Spleen (tissue), 11 donors: ENCODE measurements around the gene RCN2. TPM values are rescaled to one million over a fixed set of nuclear protein-coding genes. Genes with fewer than 3 reads are reported as not detected.

Experiments
- DNase-seq: peaks from one replicate; pipeline ENCODE4 v3.0.0-alpha.2; 2020
- H3K27ac ChIP-seq, 8 donors: fragments of 200-600 bp; sonication (generic) in 7 of 8; 1 replicate in 4 of 8; 2 replicates in 4 of 8; pipeline versions ENCODE4 v1.5.0 to v1.8.0; 2016 to 2021; ENCODE audit warnings: inconsistent platforms in 4 of 8, mild to moderate bottlenecking in 4 of 8, moderate library complexity in 1 of 8
- H3K27me3 ChIP-seq, 7 donors: fragments of 200-600 bp; sonication (generic) in 6 of 7; replicated peaks in 1 of 7; 1 replicate in 4 of 7; 2 replicates in 3 of 7; pipeline versions ENCODE4 v1.5.0 to v1.8.0; 2016 to 2021; ENCODE audit warnings: inconsistent platforms in 3 of 7, mild to moderate bottlenecking in 1 of 7
- H3K36me3 ChIP-seq, 6 donors: fragments of 200-600 bp; sonication (generic) in 5 of 6; 1 replicate in 4 of 6; 2 replicates in 2 of 6; pipeline versions ENCODE4 v1.5.0 to v1.8.0; 2016 to 2021; ENCODE audit warnings: inconsistent platforms in 2 of 6
- H3K4me1 ChIP-seq, 6 donors: fragments of 200-600 bp; sonication (generic) in 5 of 6; 1 replicate in 3 of 6; 2 replicates in 3 of 6; pipeline versions ENCODE4 v1.5.0 to v1.8.0; 2016 to 2021; ENCODE audit warnings: inconsistent platforms in 3 of 6
- H3K4me3 ChIP-seq, 8 donors: fragments of 200-600 bp; sonication (generic) in 7 of 8; 1 replicate in 4 of 8; 2 replicates in 4 of 8; pipeline versions ENCODE4 v1.5.0 to v1.8.0; 2016 to 2021; ENCODE audit warnings: inconsistent platforms in 4 of 8, mild to moderate bottlenecking in 4 of 8, moderate library complexity in 2 of 8
- H3K9me3 ChIP-seq, 8 donors: fragments of 200-600 bp; sonication (generic) in 7 of 8; 1 replicate in 4 of 8; 2 replicates in 4 of 8; pipeline versions ENCODE4 v1.5.0 to v1.8.0; 2016 to 2021; ENCODE audit warnings: inconsistent platforms in 4 of 8
- POLR2A ChIP-seq, 3 donors: fragments of 450-650 bp; IDR thresholded peaks; one replicate each; pipeline ENCODE4 v1.5.1; 2017; ENCODE audit warnings: antibody characterized with exemption in 3 of 3, mild to moderate bottlenecking in 1 of 3
- POLR2AphosphoS5 ChIP-seq, 3 donors: sonication (generic); formaldehyde crosslinking; IDR thresholded peaks; one replicate each; pipeline ENCODE4 v1.5.1; 2017; ENCODE audit warnings: antibody characterized with exemption in 3 of 3
- WGBS, 5 donors: extraction: QIAGEN DNeasy Blood & Tissue Kit in 3 of 5; methylation state at CpG; one replicate each; pipeline versions ENCODE4 v1.1.5 to v1.1.7; 2013 to 2018; 5-methylcytosine and 5-hydroxymethylcytosine counted together
- intact Hi-C: fragments of 100-400 bp; cut with DNase I; formaldehyde crosslinking; loops from one replicate; pipeline ENCODE4 v1.15.0; 2023; ENCODE audit warnings: low total_unique reads
- polyA plus RNA-seq, 3 donors: library from polyadenylated mRNA; stranded (reverse); fragments of 200-250 nt; gene quantifications; one replicate each; pipeline ENCODE4 v1.2.1, GENCODE V29; 2013
- total RNA-seq, 7 donors: library from RNA; depleted of rRNA in 3 of 7; stranded (reverse); fragments of >200 nt in 3 of 7; fragmentation: NEBNext Ultra II Directional in 4 of 7; extraction: Animal tissue kit (Norgen Biotek cat#: 25700) in 4 of 7; gene quantifications; one replicate each; pipeline versions ENCODE4 v1.1.0 to v1.2.1, GENCODE V29; 2016 to 2021
- TF ChIP-seq, protein P1 (sequence below), 11 experiments: fragments of 200-600 bp in 7 of 11; fragments of 450-650 bp in 4 of 11; sonication (generic) in 4 of 11; IDR thresholded peaks in 8 of 11; conservative IDR thresholded peaks in 3 of 11; 1 replicate in 7 of 11; 2 replicates in 4 of 11; pipeline versions ENCODE4 v1.4.0 to v1.8.0; 2016 to 2021; ENCODE audit warnings: antibody characterized with exemption in 11 of 11, inconsistent platforms in 4 of 11, mild to moderate bottlenecking in 1 of 11
- donor health status: healthy with polysubstance abuse.
- donor health status: DM: no; HTN: no; CAD: no; lungs with moderate emphysema.
- donor health status: DM: no; HTN: no; CAD: no.
- donor health status: Bipolar disorder and iron deficiency.
- donor health status: healthy.
- donor health status: DM: no; HTN: no; CAD: no.
- donor health status: DM: yes; HTN: yes; CAD: no.

The RCN2 gene
- total and polyA plus RNA-seq, 10 donors: 24.6 to 38.3 (median 31.6) TPM

DNA sequence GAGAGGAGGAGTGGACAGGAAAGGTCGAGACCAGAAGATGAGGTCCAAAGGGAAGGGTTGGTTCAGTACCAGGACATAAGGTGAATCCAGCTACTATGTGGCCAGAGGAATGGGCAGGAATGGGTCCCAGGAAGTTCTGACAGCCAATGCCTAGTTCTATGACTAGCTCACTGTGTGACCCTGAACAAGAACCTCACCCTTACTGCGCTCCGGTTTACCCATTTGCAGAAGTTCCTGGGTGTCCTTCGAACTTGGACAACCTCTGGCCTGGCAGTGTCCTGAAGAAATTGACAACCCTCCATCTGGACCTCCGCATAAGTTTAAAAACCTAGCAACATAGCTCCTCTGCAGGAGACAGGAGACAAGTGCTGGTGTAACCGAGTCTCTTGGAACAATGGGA, 51.2 kb downstream of the RCN2 start:
- no peak for DNase-seq
- H3K4me1 ChIP-seq: peaks cover 0 to 44% (median 10%) of the 10 kb centered on the region in 6 donors
- WGBS, 5 donors: 77 to 92% (median 87%) methylated on average over 6 of the region's 6 CpGs
- peak overlapping the region in 1 of 8 donors; percentile 81 for H3K27ac ChIP-seq
- intact Hi-C loops: no loop called here
- H3K9me3 ChIP-seq: peaks cover 0 to 6% (median 0%) of the 10 kb centered on the region in 8 donors
- no peak overlapping the region for H3K4me3 ChIP-seq
- TF ChIP-seq POLR2AphosphoS5 (IDR thresholded peaks at IDR 0.05) (no peak), POLR2A (IDR thresholded peaks at IDR 0.05) (no peak)
- TF ChIP-seq, protein P1, sequence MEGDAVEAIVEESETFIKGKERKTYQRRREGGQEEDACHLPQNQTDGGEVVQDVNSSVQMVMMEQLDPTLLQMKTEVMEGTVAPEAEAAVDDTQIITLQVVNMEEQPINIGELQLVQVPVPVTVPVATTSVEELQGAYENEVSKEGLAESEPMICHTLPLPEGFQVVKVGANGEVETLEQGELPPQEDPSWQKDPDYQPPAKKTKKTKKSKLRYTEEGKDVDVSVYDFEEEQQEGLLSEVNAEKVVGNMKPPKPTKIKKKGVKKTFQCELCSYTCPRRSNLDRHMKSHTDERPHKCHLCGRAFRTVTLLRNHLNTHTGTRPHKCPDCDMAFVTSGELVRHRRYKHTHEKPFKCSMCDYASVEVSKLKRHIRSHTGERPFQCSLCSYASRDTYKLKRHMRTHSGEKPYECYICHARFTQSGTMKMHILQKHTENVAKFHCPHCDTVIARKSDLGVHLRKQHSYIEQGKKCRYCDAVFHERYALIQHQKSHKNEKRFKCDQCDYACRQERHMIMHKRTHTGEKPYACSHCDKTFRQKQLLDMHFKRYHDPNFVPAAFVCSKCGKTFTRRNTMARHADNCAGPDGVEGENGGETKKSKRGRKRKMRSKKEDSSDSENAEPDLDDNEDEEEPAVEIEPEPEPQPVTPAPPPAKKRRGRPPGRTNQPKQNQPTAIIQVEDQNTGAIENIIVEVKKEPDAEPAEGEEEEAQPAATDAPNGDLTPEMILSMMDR (IDR thresholded peaks at IDR 0.05 in 8 of 11, conservative IDR thresholded peaks at IDR 0.05 in 3 of 11): no peak
- no peaks in the 10 kb centered on the region for H3K36me3 ChIP-seq
- H3K27me3 ChIP-seq: peaks cover 0 to 3% (median 0%) of the 10 kb centered on the region in 7 donors

DNA sequence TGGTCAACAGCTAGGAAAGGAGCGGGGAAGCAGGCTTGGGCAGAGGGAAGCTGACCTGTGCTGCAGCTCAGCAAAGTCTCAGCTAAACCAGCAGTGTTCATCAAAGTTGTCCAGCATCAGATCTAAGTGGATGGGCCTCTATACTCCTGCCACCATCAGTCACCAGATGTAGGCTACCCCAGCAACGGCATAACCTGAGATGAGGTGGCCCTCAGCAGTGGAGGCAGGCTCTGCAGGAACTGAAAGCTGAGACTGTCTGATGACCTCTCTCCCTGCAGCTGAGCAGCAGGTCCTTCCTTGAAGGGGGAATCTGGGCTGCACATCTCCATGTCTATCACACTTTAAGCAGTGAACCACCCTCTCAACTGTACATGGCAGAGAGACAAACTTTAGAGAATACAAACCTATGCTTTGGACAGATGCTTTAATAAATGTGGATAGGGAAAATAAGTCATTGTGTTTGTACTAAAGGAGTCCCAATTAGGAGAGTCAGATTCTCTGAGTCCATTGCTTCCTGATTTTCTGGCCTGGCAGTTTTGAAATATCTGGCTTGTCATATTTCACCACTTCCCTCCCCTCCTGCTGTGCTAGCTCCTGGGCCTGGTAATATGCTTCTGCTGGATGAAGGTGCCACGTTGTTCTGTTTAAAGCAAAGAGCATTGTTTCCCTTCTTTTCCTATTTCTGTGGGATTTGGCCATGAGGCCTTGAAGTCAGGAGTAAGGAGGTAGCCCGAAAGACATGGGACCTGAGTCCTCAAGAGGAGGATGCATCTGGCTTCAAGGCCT, 52.2 kb downstream of the RCN2 start:
- TF ChIP-seq POLR2AphosphoS5 (IDR thresholded peaks at IDR 0.05): no peak
- no peak for TF ChIP-seq POLR2A (IDR thresholded peaks at IDR 0.05)
- TF ChIP-seq, protein P1 (IDR thresholded peaks at IDR 0.05 in 8 of 11, conservative IDR thresholded peaks at IDR 0.05 in 3 of 11): no peak
- peaks cover 0 to 3% (median 0%) of the 10 kb centered on the region in 7 donors for H3K27me3 ChIP-seq
- no peaks in the 10 kb centered on the region for H3K36me3 ChIP-seq
- no peak for DNase-seq
- peaks cover 5 to 54% (median 21%) of the 10 kb centered on the region in 6 donors for H3K4me1 ChIP-seq
- peak overlapping the region in 1 of 8 donors; percentile 1 for H3K4me3 ChIP-seq
- H3K9me3 ChIP-seq: peaks cover 0 to under 1% (median 0%) of the 10 kb centered on the region in 8 donors
- peak overlapping the region in 7 of 8 donors; percentile 29 to 81 (median 52) for H3K27ac ChIP-seq
- intact Hi-C loops: no loop called here
- 43 to 74% (median 51%) methylated on average over 4 of the region's 4 CpGs for WGBS, 5 donors

DNA sequence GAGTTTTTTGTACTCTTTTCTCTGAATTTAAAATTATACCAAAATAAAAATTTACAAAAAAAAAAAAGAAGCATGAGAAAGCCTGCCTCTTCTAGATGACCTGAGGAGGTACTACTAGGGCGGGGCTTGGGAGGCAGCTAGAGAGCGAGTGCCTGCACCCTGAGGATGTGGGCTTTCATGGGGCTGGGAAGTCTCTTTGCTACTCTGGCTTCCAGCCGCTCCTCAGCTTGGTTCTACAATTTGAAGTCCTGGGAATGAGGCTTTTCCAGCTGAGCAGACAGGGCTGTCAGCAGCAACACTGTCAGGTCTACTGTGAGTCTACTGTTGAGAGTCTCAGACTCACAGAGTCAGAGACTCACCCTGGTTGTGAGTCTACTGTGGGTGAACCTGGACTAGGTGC, 55.2 kb downstream of the RCN2 start:
- H3K27me3 ChIP-seq: no peaks in the 10 kb centered on the region
- no peaks in the 10 kb centered on the region for H3K36me3 ChIP-seq
- peak overlapping the region in 3 of 8 donors; percentile 25 to 71 (median 49) for H3K27ac ChIP-seq
- intact Hi-C loops: no loop called here
- 70 to 87% (median 76%) methylated on average over 3 of the region's 3 CpGs for WGBS, 5 donors
- H3K9me3 ChIP-seq: no peaks in the 10 kb centered on the region
- TF ChIP-seq POLR2A (IDR thresholded peaks at IDR 0.05) (no peak), POLR2AphosphoS5 (IDR thresholded peaks at IDR 0.05) (no peak)
- TF ChIP-seq, protein P1 (IDR thresholded peaks at IDR 0.05 in 8 of 11, conservative IDR thresholded peaks at IDR 0.05 in 3 of 11): no peak
- no peak for DNase-seq
- no peak overlapping the region for H3K4me3 ChIP-seq
- H3K4me1 ChIP-seq: peaks cover 11 to 78% (median 31%) of the 10 kb centered on the region in 6 donors

DNA sequence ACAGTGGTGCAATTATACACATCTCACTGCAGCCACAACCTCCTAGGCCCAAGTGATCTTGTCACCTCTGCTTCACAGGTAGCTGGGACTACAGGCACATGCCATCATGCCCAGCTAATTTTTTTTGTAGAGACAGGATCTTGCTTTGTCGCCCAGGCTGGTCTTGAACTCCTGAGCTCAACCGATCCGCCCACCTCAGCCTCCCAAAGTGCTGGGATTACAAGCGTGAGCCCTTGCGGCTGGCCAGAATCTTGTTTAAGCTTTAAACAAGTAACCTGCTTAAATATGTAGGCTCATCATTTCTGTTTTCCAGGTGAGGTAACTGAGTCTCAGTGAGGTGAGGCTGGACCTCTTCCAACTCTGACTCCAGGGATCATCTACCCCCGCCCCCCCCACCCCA, 55.7 kb downstream of the RCN2 start:
- intact Hi-C loops: no loop called here
- Histone ChIP-seq H3K36me3 (no peaks in the 10 kb centered on the region), H3K27me3 (no peaks in the 10 kb centered on the region), H3K9me3 (no peaks in the 10 kb centered on the region), H3K27ac (peak overlapping the region in 2 of 8 donors; percentile 71 to 84), H3K4me3 (no peak overlapping the region), H3K4me1 (peaks cover 11 to 78% (median 35%) of the 10 kb centered on the region in 6 donors)
- WGBS, 5 donors: 95 to 99% (median 98%) methylated on average over 6 of the region's 6 CpGs
- TF ChIP-seq POLR2A (IDR thresholded peaks at IDR 0.05): no peak
- TF ChIP-seq, protein P1 (IDR thresholded peaks at IDR 0.05 in 8 of 11, conservative IDR thresholded peaks at IDR 0.05 in 3 of 11): no peak
- TF ChIP-seq POLR2AphosphoS5 (IDR thresholded peaks at IDR 0.05): no peak
- no peak for DNase-seq
